Measurements from ENCODE around the gene STARD9.
A peak's percentile ranks its signal among the peaks of the same experiment; 100 is the strongest.
"Not testable (repeated sequence)": the region's sequence is repeated elsewhere in the genome, so short reads cannot be mapped to it uniquely, and the experiment has no call there.

Gene STARD9

GRCh38 chr15:42590619-42591237 lies 15.3 kb downstream of the STARD9 start:
- no peak for DNase-seq

GRCh38 chr15:42591238-42591934 lies 16.0 kb downstream of the STARD9 start:
- DNase-seq = peak; percentile 64

GRCh38 chr15:42592716-42593115 lies 17.3 kb downstream of the STARD9 start:
- no peak for DNase-seq

- DNase-seq = peak; percentile 28
Measured at GRCh38 chr15:42593143-42593542, 17.7 kb downstream of the STARD9 start.

- DNase-seq = peak; percentile 22
Measured at GRCh38 chr15:42594095-42594494, 18.7 kb downstream of the STARD9 start.

- DNase-seq = peak; percentile 17
Measured at GRCh38 chr15:42595626-42596240, 20.3 kb downstream of the STARD9 start.

GRCh38 chr15:42601316-42601715 lies 25.9 kb downstream of the STARD9 start:
- not testable (repeated sequence) for DNase-seq

GRCh38 chr15:42602501-42602900 lies 27.1 kb downstream of the STARD9 start:
- DNase-seq = no peak

GRCh38 chr15:42603978-42604377 lies 28.6 kb downstream of the STARD9 start:
- DNase-seq = no peak

- DNase-seq = peak; percentile 52
Measured at GRCh38 chr15:42604894-42605744, 29.7 kb downstream of the STARD9 start.

GRCh38 chr15:42605796-42606195 lies 30.4 kb downstream of the STARD9 start:
- DNase-seq = no peak

- peak; percentile 28 for DNase-seq
Measured at GRCh38 chr15:42608110-42608531, 32.7 kb downstream of the STARD9 start.

GRCh38 chr15:42608752-42609488 lies 33.5 kb downstream of the STARD9 start:
- DNase-seq = no peak

GRCh38 chr15:42611532-42611931 lies 36.1 kb downstream of the STARD9 start:
- no peak for DNase-seq

GRCh38 chr15:42612367-42612912 lies 37.0 kb downstream of the STARD9 start:
- no peak for DNase-seq

- DNase-seq = no peak
Measured at GRCh38 chr15:42616107-42616506, 40.7 kb downstream of the STARD9 start.

GRCh38 chr15:42619656-42620371 lies 44.4 kb downstream of the STARD9 start:
- DNase-seq = no peak

GRCh38 chr15:42621386-42621785 lies 46.0 kb downstream of the STARD9 start:
- DNase-seq = no peak

- no peak for DNase-seq
Measured at GRCh38 chr15:42621996-42622925, 46.9 kb downstream of the STARD9 start.

- DNase-seq = no peak
Measured at GRCh38 chr15:42623951-42624350, 48.5 kb downstream of the STARD9 start.

Data from fibroblast of skin of abdomen (primary cell).